Ishikawa (cell line): ENCODE results near the gene ACTN3.

Experiments
- CEBPB ChIP-seq: IDR thresholded peaks from 2 replicates; pipeline ENCODE4 v1.6.1; 2012
- CREB1 ChIP-seq: IDR thresholded peaks from 2 replicates; pipeline ENCODE4 v1.6.1; 2012; ENCODE audit warnings: low read depth
- EGR1 ChIP-seq: IDR thresholded peaks from 2 replicates; pipeline ENCODE4 v1.6.1; 2012
- EP300 ChIP-seq: IDR thresholded peaks from 2 replicates; pipeline ENCODE4 v1.6.1; 2012; ENCODE audit warnings: borderline replicate concordance
- FOXM1 ChIP-seq: IDR thresholded peaks from 2 replicates; pipeline ENCODE4 v1.6.1; 2012; ENCODE audit warnings: low read depth, borderline replicate concordance
- NFIC ChIP-seq: IDR thresholded peaks from 2 replicates; pipeline ENCODE4 v1.6.1; 2012
- RAD21 ChIP-seq: IDR thresholded peaks from 2 replicates; pipeline ENCODE4 v1.6.1; 2012; ENCODE audit warnings: low read depth
- TAF1 ChIP-seq: IDR thresholded peaks from 2 replicates; pipeline ENCODE4 v1.6.1; 2012; ENCODE audit warnings: low read depth, mild to moderate bottlenecking
- TCF12 ChIP-seq: IDR thresholded peaks from 2 replicates; pipeline ENCODE4 v1.6.1; 2012; ENCODE audit warnings: low read depth
- TEAD4 ChIP-seq: IDR thresholded peaks from 2 replicates; pipeline ENCODE4 v1.6.1; 2012
- YY1 ChIP-seq: IDR thresholded peaks from 2 replicates; pipeline ENCODE4 v1.6.1; 2012; ENCODE audit warnings: low read depth
- ZBTB7A ChIP-seq: IDR thresholded peaks from 2 replicates; pipeline ENCODE4 v1.6.1; 2012; ENCODE audit warnings: low read depth
- TF ChIP-seq, protein P1 (sequence below): IDR thresholded peaks from 2 replicates; pipeline ENCODE4 v1.6.1; 2012
- TF ChIP-seq, protein P2 (sequence below): IDR thresholded peaks from 2 replicates; pipeline ENCODE4 v1.6.1; 2012
- TF ChIP-seq, protein P3 (sequence below): IDR thresholded peaks from 2 replicates; pipeline ENCODE4 v1.6.1; 2012; ENCODE audit warnings: low read depth, mild to moderate bottlenecking

Gene ACTN3

DNA sequence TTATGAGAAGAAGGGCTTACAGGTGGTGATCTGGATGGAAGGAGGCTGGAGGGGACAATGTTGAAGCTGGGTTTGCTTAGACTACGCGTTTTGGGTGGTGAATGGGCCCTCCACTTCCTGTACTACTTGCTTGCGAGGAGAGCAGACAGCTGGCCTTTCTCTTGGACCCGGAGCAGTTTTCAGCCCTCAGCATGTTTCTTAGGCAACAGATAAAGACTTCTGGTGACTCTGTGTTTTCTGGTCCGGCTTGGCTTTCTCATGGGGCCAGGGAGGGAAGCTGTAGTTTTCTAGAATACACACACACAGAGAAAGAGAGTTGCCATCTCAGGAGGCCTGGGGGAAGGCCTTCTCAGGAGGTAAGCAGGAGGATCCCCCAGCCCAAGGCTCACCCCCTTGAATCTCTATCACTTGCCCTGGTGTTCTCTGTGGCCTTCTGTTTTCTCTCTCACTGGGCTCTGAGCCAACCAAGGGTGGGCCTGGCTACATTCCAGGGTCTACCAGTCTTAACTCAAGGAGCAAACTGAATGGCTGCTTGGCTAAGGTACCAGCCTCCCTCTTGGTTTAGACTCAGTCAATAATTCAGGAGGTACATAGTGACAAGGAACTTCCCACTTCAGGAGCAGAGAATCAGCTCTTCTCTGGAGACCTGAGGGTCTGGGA lies 48.7 kb downstream of the ACTN3 start:
- TF ChIP-seq CEBPB, result no peak
- no peak for TF ChIP-seq EP300
- TF ChIP-seq TEAD4, result no peak
- no peak for TF ChIP-seq TCF12
- TF ChIP-seq RAD21, result no peak
- peak; percentile 58 for TF ChIP-seq NFIC
- TF ChIP-seq ZBTB7A, result no peak
- TF ChIP-seq, protein P1, sequence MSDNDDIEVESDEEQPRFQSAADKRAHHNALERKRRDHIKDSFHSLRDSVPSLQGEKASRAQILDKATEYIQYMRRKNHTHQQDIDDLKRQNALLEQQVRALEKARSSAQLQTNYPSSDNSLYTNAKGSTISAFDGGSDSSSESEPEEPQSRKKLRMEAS, result no peak

GRCh38 chr11:66598993-66599392 lies 52.3 kb downstream of the ACTN3 start:
- TF ChIP-seq, protein P1, result no peak
- TF ChIP-seq CEBPB, result no peak
- no peak for TF ChIP-seq FOXM1
- no peak for TF ChIP-seq ZBTB7A
- TF ChIP-seq, protein P2, sequence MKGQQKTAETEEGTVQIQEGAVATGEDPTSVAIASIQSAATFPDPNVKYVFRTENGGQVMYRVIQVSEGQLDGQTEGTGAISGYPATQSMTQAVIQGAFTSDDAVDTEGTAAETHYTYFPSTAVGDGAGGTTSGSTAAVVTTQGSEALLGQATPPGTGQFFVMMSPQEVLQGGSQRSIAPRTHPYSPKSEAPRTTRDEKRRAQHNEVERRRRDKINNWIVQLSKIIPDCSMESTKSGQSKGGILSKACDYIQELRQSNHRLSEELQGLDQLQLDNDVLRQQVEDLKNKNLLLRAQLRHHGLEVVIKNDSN, result no peak
- TF ChIP-seq, protein P3, sequence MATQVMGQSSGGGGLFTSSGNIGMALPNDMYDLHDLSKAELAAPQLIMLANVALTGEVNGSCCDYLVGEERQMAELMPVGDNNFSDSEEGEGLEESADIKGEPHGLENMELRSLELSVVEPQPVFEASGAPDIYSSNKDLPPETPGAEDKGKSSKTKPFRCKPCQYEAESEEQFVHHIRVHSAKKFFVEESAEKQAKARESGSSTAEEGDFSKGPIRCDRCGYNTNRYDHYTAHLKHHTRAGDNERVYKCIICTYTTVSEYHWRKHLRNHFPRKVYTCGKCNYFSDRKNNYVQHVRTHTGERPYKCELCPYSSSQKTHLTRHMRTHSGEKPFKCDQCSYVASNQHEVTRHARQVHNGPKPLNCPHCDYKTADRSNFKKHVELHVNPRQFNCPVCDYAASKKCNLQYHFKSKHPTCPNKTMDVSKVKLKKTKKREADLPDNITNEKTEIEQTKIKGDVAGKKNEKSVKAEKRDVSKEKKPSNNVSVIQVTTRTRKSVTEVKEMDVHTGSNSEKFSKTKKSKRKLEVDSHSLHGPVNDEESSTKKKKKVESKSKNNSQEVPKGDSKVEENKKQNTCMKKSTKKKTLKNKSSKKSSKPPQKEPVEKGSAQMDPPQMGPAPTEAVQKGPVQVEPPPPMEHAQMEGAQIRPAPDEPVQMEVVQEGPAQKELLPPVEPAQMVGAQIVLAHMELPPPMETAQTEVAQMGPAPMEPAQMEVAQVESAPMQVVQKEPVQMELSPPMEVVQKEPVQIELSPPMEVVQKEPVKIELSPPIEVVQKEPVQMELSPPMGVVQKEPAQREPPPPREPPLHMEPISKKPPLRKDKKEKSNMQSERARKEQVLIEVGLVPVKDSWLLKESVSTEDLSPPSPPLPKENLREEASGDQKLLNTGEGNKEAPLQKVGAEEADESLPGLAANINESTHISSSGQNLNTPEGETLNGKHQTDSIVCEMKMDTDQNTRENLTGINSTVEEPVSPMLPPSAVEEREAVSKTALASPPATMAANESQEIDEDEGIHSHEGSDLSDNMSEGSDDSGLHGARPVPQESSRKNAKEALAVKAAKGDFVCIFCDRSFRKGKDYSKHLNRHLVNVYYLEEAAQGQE, result no peak
- TF ChIP-seq TCF12, result no peak
- no peak for TF ChIP-seq YY1
- no peak for TF ChIP-seq EP300
- TF ChIP-seq TEAD4, result no peak
- no peak for TF ChIP-seq TAF1

GRCh38 chr11:66600219-66600618 lies 53.5 kb downstream of the ACTN3 start:
- no peak for TF ChIP-seq EP300
- no peak for TF ChIP-seq CREB1
- no peak for TF ChIP-seq NFIC
- TF ChIP-seq EGR1, result no peak
- TF ChIP-seq TEAD4, result no peak
- TF ChIP-seq CEBPB, result no peak
- no peak for TF ChIP-seq TCF12
- TF ChIP-seq ZBTB7A, result no peak
- TF ChIP-seq RAD21, result no peak
- TF ChIP-seq, protein P3, result no peak

DNA sequence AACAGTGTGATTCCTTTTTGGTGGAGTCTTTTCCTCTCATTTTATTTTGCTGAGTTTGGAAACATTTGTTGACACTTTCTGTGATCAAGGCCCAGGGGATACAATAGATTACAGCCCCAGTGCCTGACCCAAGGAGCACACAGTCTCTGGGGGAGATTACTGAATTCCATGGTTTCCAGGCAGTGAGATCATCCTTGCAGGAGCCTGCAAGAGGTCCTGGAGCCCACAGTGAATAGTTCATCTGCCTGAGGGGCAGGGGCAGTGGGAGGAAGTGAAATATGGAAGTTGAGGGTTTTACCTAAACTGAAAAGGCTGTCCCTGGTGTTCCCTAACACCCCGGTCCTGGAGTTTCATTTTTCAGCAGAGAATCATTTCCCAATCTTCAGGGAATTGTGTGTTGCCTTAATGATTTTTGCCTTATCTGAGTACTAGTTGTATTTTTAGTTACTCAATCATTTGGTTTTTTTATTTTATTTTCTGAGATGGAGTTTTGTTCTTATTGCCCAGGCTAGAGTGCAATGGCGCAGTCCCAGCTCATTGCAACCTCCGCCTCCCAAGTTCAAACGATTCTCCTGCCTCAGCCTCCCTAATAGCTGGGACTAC lies 54.0 kb downstream of the ACTN3 start:
- no peak for TF ChIP-seq YY1
- TF ChIP-seq EP300, result no peak
- no peak for TF ChIP-seq TEAD4
- no peak for TF ChIP-seq CREB1
- no peak for TF ChIP-seq FOXM1
- no peak for TF ChIP-seq NFIC
- TF ChIP-seq EGR1, result no peak
- TF ChIP-seq CEBPB, result no peak
- TF ChIP-seq, protein P3, result no peak
- no peak for TF ChIP-seq RAD21
- TF ChIP-seq TAF1, result no peak
- TF ChIP-seq, protein P2, result no peak
- no peak for TF ChIP-seq TCF12
- no peak for TF ChIP-seq ZBTB7A
